Uterus (tissue), 4 donors: Measurements from ENCODE around the gene PLXNA2. TPM values are rescaled to one million over a fixed set of nuclear protein-coding genes. Genes with fewer than 3 reads are reported as not detected.

Source experiments
- DNase-seq, 2 donors: peaks; one replicate each; pipeline ENCODE4 v3.0.0-alpha.2; 2019 to 2020
- H3K27ac ChIP-seq, 2 donors: fragments of 200-600 bp; sonication (generic); 1 replicate in 1 of 2; 2 replicates in 1 of 2; pipeline ENCODE4 v1.5.1; 2016 to 2018
- H3K27me3 ChIP-seq, 2 donors: fragments of 200-600 bp; sonication (generic); one replicate each; pipeline ENCODE4 v1.5.1; 2018 to 2019; ENCODE audit warnings: control low read depth in 1 of 2
- H3K36me3 ChIP-seq, 2 donors: fragments of 200-600 bp; sonication (generic); one replicate each; pipeline ENCODE4 v1.5.1; 2019; ENCODE audit warnings: control low read depth in 1 of 2
- H3K4me1 ChIP-seq, 2 donors: fragments of 200-600 bp; sonication (generic); one replicate each; pipeline ENCODE4 v1.5.1; 2018 to 2019; ENCODE audit warnings: control low read depth in 1 of 2
- H3K4me3 ChIP-seq, 2 donors: fragments of 200-600 bp; sonication (generic); 1 replicate in 1 of 2; 2 replicates in 1 of 2; pipeline ENCODE4 v1.5.1; 2018 to 2019; ENCODE audit warnings: mild to moderate bottlenecking in 1 of 2
- H3K9me3 ChIP-seq, 2 donors: fragments of 200-600 bp; sonication (generic); one replicate each; pipeline ENCODE4 v1.5.1; 2019; ENCODE audit warnings: control low read depth in 1 of 2
- POLR2A ChIP-seq, 2 donors: fragments of 450-650 bp; IDR thresholded peaks; one replicate each; pipeline ENCODE4 v1.6.1; 2016; ENCODE audit warnings: antibody characterized with exemption in 2 of 2, mild to moderate bottlenecking in 1 of 2, moderate library complexity in 1 of 2
- intact Hi-C: fragments of 100-400 bp; cut with DNase I; formaldehyde crosslinking; loops from one replicate; pipeline ENCODE4 v1.15.1; 2023; ENCODE audit warnings: low total_unique reads
- total RNA-seq, 4 donors: library from RNA; depleted of rRNA in 3 of 4; stranded (reverse); fragments of >200 nt in 3 of 4; gene quantifications; one replicate each; pipeline versions ENCODE4 v1.1.0 to v1.2.4, GENCODE V29; 2014 to 2023
- TF ChIP-seq, protein P1 (sequence below), 4 experiments: fragments of 200-600 bp in 2 of 4; fragments of 450-650 bp in 2 of 4; sonication (generic) in 2 of 4; IDR thresholded peaks; one replicate each; pipeline ENCODE4 v1.5.1; 2016 to 2019; ENCODE audit warnings: antibody characterized with exemption in 4 of 4, mild to moderate bottlenecking in 2 of 4, moderate library complexity in 1 of 4
- donor health status: DM: yes; HTN: yes; CAD: no.

The PLXNA2 gene
- total RNA-seq, 4 donors from 2014 or later, result 5.4 to 94.5 (median 9.5) TPM

DNA sequence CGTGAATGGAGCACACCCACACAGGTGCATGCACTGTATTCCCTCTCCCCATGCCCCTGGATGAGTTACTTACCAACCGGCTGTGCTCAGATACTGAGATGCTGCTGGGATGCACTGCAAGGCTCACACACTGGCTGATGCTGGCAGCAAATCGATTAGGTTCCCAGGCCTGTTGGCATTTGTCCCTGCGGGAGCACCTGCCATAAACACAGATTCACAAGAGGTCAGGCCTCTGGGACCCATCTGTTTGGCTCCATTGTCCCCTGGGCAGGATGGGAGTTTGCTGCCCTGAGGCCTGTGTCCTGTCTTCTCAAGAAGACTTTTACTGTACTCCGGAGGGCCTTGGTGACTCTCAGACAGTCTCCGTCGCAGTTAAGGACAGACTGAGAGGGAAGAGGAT is 145.4 kb downstream of the PLXNA2 start:
- Histone ChIP-seq H3K4me3 (no peak overlapping the region), H3K4me1 (peaks cover 0 to 4% of the 10 kb centered on the region in 2 donors), H3K36me3 (no peaks in the 10 kb centered on the region), H3K27me3 (no peaks in the 10 kb centered on the region), H3K27ac (no peak overlapping the region), H3K9me3 (no peaks in the 10 kb centered on the region)
- intact Hi-C loops, result no loop called here
- no peak for DNase-seq
- TF ChIP-seq, protein P1, sequence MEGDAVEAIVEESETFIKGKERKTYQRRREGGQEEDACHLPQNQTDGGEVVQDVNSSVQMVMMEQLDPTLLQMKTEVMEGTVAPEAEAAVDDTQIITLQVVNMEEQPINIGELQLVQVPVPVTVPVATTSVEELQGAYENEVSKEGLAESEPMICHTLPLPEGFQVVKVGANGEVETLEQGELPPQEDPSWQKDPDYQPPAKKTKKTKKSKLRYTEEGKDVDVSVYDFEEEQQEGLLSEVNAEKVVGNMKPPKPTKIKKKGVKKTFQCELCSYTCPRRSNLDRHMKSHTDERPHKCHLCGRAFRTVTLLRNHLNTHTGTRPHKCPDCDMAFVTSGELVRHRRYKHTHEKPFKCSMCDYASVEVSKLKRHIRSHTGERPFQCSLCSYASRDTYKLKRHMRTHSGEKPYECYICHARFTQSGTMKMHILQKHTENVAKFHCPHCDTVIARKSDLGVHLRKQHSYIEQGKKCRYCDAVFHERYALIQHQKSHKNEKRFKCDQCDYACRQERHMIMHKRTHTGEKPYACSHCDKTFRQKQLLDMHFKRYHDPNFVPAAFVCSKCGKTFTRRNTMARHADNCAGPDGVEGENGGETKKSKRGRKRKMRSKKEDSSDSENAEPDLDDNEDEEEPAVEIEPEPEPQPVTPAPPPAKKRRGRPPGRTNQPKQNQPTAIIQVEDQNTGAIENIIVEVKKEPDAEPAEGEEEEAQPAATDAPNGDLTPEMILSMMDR (IDR thresholded peaks at IDR 0.05), result no peak
- no peak for TF ChIP-seq POLR2A (IDR thresholded peaks at IDR 0.05)

DNA sequence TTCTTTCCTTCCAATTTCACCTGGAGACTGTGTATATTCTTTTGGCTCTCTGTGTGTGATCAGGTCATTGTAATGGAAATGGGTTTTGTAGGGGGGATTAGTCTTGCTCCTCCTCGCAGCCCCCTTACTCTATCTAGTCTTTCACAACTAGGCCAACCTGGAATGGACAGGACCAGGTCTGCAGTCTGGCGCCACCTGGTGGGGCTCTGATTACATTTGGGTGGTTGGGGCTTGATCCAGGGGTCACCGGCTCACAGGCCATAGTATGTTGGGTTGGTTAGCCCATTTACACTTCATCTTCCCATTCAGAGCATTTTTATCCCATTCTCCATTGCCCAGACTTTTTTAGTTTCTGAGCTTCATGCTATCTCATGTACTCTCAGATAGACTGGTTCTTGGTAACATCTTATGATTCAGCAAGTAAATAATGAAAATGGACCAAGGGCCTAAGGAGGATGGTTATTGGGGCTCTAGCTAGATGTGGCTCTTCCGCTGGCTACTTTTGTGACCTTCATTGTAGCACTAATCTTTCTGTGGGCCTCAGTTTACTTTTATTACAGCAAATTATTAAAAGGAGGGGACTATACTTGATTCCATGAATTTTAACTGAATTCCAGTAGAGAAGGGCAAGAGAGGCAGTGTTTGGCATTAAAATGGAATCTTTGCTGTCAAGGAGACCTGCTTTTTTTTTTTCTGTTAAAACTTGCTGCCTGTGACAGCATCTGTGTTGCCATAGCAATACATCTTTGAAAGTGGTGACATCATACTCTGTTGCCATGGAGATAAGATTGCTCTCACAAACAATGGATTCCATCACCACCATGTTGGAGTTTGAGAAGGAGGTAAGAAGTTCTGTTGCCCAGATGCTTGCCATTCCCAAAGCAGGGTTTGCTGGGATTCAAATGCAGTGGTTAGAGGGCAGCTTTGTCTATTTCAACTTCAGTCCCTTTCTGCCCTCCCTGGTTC is 150.1 kb downstream of the PLXNA2 start:
- Histone ChIP-seq H3K9me3 (no peaks in the 10 kb centered on the region), H3K4me3 (no peak overlapping the region), H3K4me1 (no peaks in the 10 kb centered on the region), H3K27ac (no peak overlapping the region), H3K36me3 (no peaks in the 10 kb centered on the region), H3K27me3 (no peaks in the 10 kb centered on the region)
- peak; percentile 47 to 54 for DNase-seq
- intact Hi-C loops, result no loop called here
- TF ChIP-seq, protein P1 (IDR thresholded peaks at IDR 0.05), result peak; percentile 53 to 67 (median 55)
- TF ChIP-seq POLR2A (IDR thresholded peaks at IDR 0.05), result no peak

DNA sequence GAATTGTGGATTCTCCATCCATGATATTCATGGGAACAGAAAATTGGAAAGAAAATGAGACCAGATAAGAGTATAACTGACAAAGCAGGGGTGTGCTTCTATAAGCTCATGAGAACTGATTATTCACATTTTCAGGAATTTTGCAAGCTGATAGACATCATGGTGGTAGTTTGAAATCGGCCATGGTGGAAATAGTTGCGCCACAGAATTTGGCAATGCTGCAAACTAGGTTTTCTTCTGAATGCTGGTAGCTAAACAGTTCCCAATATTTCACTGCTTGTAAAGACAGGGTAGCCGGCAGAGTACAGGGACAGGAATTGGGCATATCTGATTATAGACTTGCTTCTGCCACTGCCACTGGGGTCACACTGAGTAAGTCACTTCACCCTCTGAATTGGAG is 151.1 kb downstream of the PLXNA2 start:
- Histone ChIP-seq H3K4me1 (no peaks in the 10 kb centered on the region), H3K4me3 (no peak overlapping the region), H3K27ac (no peak overlapping the region), H3K36me3 (no peaks in the 10 kb centered on the region), H3K9me3 (no peaks in the 10 kb centered on the region), H3K27me3 (no peaks in the 10 kb centered on the region)
- TF ChIP-seq, protein P1 (IDR thresholded peaks at IDR 0.05), result no peak
- TF ChIP-seq POLR2A (IDR thresholded peaks at IDR 0.05), result no peak
- intact Hi-C loops, result no loop called here
- no peak for DNase-seq

DNA sequence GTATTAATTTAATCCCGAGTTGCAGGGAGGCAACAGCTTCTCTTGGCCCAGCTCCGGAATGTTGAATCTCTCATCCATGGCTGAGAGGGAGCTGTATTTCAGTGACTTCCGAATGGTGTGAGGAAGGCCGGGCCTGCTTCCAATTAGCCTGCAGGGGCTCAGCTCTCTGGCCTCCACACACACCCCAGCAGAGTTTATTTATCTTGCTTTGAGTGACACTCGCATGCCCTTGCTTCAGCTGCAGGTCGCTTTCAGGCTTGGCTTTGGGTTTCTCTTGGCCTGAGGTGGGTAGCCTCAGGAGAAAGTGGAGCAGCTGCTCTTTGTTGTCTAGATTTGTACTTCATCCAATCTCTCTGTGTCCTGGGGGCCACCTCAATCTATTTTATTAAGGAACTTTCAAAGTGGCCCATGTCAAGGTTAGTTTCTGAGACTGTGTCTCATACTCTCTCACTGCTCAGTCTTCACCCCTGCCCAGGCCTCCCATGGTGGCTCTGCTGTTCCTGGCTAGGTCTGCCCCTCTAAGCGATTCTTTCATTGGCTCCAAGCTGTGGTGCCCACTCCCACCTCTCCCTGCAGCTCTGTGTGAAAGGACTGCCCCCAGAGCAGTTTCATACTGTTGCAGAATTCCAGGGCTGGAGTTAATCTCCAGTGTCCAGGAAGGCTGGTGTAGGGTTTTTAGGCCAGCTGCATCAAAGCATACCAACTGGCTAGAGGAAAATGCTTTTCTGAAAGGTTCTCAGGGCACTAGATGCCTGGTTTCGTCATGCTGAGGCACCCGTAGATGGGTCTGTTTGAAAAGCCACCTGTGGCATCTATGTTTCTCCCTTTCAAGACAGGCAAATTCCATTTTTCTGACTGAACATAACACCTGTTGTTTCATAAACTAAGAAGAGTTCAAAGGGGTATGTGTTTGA is 153.5 kb downstream of the PLXNA2 start:
- DNase-seq, result peak in 1 of 2 donors; percentile 53
- no peaks in the 10 kb centered on the region for H3K27me3 ChIP-seq
- H3K4me1 ChIP-seq, result no peaks in the 10 kb centered on the region
- no peak for TF ChIP-seq POLR2A (IDR thresholded peaks at IDR 0.05)
- TF ChIP-seq, protein P1 (IDR thresholded peaks at IDR 0.05), result no peak
- no peaks in the 10 kb centered on the region for H3K36me3 ChIP-seq
- no peak overlapping the region for H3K4me3 ChIP-seq
- intact Hi-C loops, result no loop called here
- H3K9me3 ChIP-seq, result no peaks in the 10 kb centered on the region
- H3K27ac ChIP-seq, result peak overlapping the region; percentile 25 to 48
